GM18868 (cell line): Measurements from ENCODE around the gene ATP1A3.
"Not testable (repeated sequence)": the region's sequence is repeated elsewhere in the genome, so short reads cannot be mapped to it uniquely, and the experiment has no call there.

Experiments used
- ATAC-seq: cut with Tn5 transposase; IDR thresholded peaks from one replicate; pipeline ENCODE4 v1.9.1; 2021; ENCODE audit warnings: mild to moderate bottlenecking, moderate library complexity; ENCODE audit not compliant: unreplicated experiment

The ATP1A3 gene

GRCh38 chr19:42012747-42013146 lies 18.7 kb upstream of the ATP1A3 start:
- not testable (repeated sequence) for ATAC-seq

DNA sequence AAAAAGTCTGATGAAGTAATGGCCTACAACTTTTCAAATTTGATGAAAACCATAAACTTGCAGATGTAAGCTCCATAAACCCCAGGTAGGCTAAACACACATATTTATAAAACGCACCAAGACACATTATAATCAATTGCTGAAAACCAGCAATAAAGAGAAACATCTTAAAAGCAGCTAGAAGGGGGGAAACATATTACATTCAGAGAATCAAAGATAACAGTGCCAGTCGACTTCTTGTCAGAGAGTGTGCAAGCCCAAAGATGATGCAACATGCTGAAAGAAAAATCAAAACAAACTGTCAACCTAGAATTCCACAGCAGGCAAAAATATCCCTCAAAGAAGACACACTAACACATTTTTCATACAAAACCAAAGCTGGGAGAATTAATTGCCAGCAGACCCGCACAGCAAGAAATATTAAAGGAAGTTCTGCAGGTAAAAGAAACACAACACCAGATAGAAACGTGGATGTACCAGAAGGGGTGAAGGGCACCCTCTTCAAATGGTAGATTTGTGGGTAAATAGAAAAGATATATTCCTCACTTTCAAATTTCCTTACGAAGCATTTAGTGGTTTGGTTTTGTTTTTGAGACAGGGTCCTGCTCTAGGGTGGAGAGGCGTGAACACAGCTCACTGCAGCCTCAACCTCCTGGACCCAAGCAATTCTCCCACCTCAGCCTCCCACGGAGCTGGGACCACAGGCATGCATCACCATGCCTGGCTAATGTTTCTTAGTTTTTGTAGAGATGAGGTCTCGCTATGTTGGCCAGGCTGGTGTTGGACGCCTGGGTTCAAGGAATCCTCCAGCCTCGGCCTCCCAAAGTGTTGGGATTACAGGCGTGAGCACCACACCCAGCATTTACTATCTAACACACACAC lies 16.5 kb upstream of the ATP1A3 start:
- ATAC-seq = no peak

DNA sequence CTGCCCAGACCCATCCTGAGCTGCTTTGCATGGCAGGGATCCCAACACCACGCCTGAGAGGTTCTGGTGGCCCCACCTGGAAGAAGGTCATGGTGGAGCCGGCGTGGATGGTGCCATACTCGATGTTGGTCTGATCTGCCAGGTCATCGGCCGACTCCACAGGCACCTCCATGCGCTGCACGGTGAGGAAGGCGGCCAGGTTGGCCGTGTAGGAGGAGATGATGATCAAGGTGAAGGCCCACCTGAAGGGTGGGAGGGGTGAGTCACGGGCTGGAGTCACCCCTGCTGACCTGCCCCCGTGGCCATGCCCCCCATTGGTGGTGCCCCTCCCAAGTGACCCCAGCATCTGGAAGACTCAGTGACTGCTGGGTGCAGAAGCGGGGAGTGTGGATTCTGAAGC lies 12.5 kb upstream of the ATP1A3 start:
- ATAC-seq = no peak

GRCh38 chr19:42005504-42005903 lies 11.5 kb upstream of the ATP1A3 start:
- ATAC-seq = no peak

DNA sequence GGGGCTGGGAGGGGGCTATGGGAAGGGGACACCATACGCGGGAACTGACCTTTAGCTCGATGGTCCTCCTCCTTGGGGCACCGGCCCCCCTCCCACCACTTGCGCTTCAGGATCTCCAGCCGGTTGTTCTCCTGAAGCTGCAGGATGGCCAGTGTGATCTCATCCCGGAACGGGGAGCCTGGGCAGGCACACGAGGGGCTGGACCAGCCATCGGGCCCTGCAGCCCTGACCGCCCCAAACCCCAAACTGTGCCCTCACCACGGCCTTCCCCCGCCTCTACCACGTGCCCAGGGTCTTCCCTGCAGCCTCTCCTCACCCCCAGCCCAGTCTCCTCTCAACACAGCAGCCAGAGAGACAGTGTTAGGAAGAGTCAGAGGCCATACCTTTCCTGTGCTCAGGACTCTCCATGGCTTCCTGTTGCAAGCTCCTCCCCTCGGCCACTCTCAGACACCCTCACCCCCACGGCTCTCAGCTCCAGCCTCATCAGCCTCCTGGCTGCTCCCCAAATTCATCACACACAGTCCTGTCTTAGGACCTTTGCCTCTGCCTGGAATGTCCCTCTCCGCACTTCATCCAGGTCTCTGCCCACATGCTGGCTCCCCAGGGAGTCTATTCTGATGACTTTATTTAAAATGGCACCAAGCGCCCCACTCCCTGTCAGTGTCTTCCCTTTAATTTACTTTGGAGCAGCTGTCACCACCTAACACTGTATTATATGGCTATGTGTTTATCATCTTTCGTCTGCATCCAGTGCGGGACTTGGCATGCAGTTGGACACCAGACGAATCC lies 9.7 kb upstream of the ATP1A3 start:
- ATAC-seq = no peak

DNA sequence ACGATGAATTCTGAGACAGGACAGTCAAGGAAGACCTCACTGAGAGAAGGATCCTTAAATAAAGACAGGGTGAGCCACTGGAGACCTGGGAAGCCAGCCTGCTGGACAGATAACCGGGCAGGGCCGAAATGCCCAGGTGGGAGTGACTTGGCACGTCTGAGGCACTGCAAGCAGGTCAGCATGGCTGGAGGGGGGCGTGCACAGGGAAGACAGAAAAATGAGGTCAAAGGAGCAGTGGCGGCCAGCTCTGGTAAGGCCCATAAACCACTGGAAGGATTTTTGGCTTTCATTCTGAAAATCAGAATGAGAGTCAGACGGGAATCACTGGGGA lies 5.8 kb upstream of the ATP1A3 start:
- ATAC-seq = no peak

DNA sequence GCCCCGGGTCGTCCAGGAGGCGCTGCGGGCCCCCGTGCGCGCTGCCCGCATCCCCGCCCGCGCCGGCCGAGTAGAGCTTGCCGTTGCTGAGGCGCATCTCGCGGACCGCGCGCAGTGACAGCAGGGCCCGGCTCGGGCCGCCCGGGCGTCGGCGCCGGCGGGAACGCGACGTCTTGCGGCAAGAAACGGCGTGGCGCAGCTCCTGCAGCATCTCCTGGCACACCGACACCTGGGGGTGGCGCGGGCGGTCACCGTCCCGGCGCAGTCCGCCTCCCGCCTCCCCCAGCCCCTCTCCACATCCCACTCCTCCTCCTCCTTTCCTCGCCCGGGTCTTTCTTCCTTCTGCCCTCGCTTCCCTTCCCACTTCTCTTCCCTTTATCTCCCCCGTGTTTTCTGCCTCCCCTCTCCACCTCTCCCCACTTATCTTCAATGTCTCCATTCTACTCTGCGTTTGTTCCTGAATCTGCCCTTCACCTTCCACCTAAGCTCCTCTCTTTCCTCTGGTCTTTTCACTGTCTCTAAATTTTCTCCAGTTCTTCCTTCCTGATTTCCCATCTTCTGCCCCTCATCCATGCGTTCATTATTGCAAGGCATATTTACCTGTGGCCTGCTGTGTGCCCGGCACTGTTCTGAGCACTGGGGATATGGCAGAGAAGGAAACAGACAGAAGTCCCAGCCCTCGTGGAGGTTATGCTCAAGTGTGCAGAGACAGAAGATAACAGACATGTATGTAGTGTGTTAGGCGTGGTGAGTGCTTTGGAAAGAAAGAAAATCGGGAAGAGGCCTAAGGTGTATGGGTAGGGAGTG lies 5.2 kb upstream of the ATP1A3 start:
- ATAC-seq = no peak

DNA sequence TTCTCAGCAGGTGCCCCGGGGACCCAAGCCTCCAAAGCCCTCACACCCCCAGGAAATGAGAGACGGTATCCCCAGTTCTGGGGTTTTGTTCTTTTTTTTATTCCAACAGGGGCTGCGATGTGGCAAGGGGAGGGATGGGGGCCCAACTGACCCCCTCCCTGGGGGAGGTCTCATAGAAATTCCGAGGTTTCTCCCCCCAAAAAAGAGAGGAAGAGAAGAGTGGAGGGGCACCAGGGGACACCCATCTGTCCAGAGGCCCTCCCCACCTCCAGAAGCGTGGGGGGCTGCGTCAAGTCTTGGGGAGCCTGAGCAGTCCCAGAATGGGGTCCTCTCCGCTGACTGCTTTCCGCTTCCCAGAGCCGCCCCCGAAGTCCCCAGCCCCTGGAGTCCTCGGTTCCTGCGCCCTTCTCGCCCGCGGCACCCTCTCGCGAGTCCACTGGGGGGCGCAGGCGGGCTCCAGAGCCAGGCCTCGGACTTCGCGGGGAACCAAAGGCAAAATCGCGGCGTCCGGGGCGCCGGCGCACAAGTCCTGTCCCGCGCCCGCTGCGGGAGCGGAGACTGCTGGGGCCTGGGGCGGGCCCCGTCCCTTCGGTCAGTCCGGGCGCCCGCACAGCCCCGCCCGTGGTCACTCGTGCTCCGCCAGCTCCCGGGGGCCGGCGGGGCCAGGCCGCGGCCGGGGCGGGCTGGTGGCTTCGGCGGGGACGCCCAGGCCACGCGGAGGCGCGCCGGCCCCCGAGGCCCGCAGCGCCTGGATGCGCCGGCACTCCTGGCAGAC lies 4.4 kb upstream of the ATP1A3 start:
- no peak for ATAC-seq

DNA sequence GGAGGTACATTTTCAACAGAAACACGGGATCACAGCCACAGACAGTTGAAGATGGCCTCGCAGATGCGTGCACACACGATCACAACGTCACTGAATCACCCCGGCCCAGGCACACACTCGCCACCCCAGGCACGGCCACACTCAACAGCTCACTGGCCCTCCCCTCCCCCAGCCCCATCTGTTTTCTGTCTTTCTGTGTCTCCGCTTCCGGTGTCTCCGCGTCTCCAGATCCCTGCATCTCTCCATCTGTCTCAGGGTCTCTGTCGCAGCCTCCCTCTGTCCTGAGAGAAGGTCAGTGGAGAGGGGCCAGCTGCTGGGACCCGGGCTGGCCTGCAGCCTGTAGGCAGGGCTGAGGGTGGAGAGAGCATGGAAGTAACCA lies 3.8 kb upstream of the ATP1A3 start:
- ATAC-seq = no peak

GRCh38 chr19:41997121-41997850 lies 3.3 kb upstream of the ATP1A3 start:
- ATAC-seq = no peak

DNA sequence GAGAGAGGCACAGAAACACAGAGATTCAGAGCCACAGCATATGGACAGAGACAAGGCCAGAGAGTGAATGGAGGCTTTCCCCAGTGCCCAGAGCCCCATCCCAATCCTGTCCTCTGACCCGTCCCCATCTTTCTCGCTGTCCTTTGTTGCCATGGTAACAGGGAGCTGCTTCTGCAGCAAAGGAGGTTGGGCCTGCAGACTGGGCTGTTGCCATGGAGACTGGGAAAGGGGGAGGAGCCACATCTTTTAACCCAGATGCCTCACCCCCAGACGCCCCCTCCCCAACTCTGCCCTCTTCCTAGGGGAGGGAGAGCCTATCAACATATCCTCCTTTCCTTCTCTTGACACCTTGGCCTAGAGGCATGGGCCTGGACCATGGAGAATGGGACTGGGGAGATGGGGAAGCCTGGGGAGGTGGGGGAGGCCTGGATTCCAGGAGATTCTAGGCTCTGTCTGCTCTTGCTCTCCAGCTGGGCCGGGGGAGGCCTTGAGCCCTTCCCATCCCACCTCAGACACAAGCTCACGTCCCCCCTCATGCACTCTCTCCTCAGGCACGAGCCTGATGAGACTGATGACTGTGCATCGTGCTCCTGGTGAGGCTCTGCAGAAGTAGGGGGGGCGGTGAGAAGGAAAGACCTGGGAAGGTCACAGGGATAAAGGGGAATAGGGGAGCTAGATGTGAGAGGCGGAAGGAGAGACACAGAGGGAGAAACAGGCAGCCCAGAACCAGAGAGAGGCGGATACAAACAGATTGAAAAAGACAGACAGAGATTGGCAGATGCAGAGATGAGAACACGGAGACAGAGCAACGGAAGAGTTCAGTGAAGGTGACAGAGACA lies 2.1 kb upstream of the ATP1A3 start:
- no peak for ATAC-seq

DNA sequence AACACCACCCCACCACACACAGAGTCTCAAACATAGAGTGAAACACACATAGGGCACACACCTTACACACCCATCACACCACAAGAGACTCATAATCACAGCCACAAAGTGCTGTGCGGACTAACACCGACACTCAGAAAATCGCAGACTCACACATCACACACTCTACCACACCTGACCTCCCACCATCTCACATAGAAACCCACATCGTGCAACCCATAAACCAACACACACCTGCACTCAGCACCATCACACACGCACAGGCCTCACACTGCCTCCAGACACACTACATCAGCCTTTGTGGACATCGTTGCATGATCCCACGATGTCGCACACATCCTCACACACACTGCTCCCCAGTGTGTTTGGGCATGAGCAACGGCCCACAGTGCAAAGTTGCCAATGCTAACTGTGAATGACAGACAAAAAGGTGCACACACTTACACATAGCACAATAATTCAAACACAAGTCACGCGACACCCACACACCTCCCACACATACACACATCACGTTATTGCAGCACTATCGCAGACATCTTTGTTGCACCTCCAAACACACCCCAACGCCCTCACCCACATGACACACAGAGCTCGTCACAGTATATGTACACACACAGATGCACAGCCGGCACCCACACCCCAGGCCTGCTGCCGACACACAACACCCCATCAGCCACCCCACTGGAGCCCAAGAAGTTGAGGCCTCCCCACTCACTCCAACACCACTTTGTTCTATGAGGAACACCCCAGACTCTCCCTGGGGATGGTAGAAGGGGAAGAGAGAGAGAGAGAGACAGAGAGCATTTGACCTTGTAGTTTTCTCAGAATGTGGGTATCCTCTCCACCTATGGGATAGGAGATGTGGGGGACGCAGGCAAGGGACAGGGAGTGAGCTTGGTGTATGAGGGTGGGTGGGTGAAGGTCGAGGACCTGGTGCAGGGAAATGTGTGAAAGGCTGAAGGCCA lies 1.2 kb upstream of the ATP1A3 start:
- no peak for ATAC-seq

GRCh38 chr19:41994521-41994971 lies 516 bp upstream of the ATP1A3 start:
- ATAC-seq = no peak

- ATAC-seq = not testable (repeated sequence)
These were observed 2.0 kb downstream of the ATP1A3 start for GRCh38 chr19:41991925-41992569.

- no peak for ATAC-seq
These were observed 3.0 kb downstream of the ATP1A3 start for GRCh38 chr19:41991025-41991424.

DNA sequence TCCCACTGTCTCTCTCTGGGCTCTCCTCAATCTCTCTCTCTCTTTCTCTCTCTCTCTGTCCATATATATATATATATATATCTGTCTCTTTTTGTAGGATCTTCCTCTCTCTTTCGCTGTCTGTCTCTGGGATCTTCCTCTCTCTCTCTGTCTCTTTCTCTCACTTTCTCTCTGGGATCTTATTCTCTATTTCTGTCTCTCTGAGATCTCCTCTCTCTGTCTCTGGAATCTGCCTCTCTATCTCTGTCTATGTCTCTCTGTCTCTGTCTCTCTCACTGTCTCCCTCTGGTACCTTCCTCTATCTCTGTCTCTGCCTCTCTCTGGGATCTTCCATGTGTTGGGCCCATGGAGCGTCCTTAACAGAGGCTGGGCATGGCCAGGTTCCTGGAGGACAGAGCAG lies 3.4 kb downstream of the ATP1A3 start:
- ATAC-seq = no peak

DNA sequence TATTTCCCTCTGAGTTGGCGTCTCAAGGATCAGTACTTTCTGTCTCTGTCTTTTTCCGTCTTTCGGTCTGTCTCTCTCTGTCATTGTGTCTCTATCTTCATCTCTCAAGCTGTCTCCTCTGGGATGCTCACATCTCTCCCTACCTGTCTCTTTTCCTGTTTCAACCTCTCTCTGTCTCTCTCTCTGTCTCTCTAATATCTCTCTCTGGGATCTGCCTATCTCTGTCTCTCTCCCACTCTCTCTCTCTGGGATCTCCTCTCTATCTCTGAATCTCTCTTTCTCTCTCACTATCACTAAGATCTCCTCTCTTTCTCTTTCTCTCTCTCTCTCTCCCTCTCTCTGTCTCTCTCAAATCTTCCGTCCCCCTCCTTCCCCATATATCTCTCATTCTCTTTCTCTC lies 4.0 kb downstream of the ATP1A3 start:
- no peak for ATAC-seq
